Endometrial microvascular endothelial cells (primary cell): ENCODE data around the gene RABL6. TPM values are rescaled to one million over a fixed set of nuclear protein-coding genes. Genes with fewer than 3 reads are reported as not detected.

Source experiments
- in situ Hi-C: cut with HindIII; loops from 2 replicates; pipeline ENCODE4 v1.10.0; 2017; ENCODE audit warnings: low sequenced_read_pairs, low pct_unique_long_range_greater_than_20kb; ENCODE audit errors: inconsistent ontology term
- total RNA-seq: library from RNA; depleted of rRNA; stranded (reverse); fragments of >200 nt; gene quantifications from one replicate; pipeline ENCODE4 v1.2.3, GENCODE V29; 2015; ENCODE audit errors: inconsistent ontology term

RABL6 gene
- total RNA-seq, 1 donor from 2014 or later: 125 TPM

GRCh38 chr9:136806631-136807201 is 1.0 kb upstream of the RABL6 start:
- in situ Hi-C loops: no loop called here

GRCh38 chr9:136808075-136808805 is 492 bp downstream of the RABL6 start:
- in situ Hi-C loops: no loop called here

GRCh38 chr9:136808806-136809158 is 1.0 kb downstream of the RABL6 start:
- in situ Hi-C loops: no loop called here

- in situ Hi-C loops: no loop called here
Observed at GRCh38 chr9:136814725-136815421, 7.1 kb downstream of the RABL6 start.

- in situ Hi-C loops: no loop called here
Observed at GRCh38 chr9:136815422-136815782, 7.7 kb downstream of the RABL6 start.

- in situ Hi-C loops: no loop called here
Observed at GRCh38 chr9:136820971-136821825, 13.4 kb downstream of the RABL6 start.

- in situ Hi-C loops: no loop called here
Observed at GRCh38 chr9:136821826-136822544, 14.2 kb downstream of the RABL6 start.

GRCh38 chr9:136823136-136824046 is 15.6 kb downstream of the RABL6 start:
- in situ Hi-C loops: no loop called here

GRCh38 chr9:136824496-136825225 is 16.9 kb downstream of the RABL6 start:
- in situ Hi-C loops: no loop called here

- in situ Hi-C loops: no loop called here
Observed at GRCh38 chr9:136825295-136826187, 17.8 kb downstream of the RABL6 start.

GRCh38 chr9:136826188-136826541 is 18.4 kb downstream of the RABL6 start:
- in situ Hi-C loops: no loop called here

- in situ Hi-C loops: no loop called here
Observed at GRCh38 chr9:136826703-136827582, 19.2 kb downstream of the RABL6 start.

GRCh38 chr9:136827794-136828473 is 20.2 kb downstream of the RABL6 start:
- in situ Hi-C loops: no loop called here

- in situ Hi-C loops: no loop called here
Observed at GRCh38 chr9:136828474-136829140, 20.9 kb downstream of the RABL6 start.
